Dedifferentiated amniotic fluid mesenchymal stem cell (primary cell): ENCODE data around the gene ETV7.
"Not testable (repeated sequence)": the region's sequence is repeated elsewhere in the genome, so short reads cannot be mapped to it uniquely, and the experiment has no call there.

Source experiments
- DNase-seq: peaks from one replicate; pipeline ENCODE4 v3.0.0-alpha.2; 2016; ENCODE audit errors: extremely low spot score

The ETV7 gene

GRCh38 chr6:36364061-36364635 lies 23.3 kb downstream of the ETV7 start:
- DNase-seq: not testable (repeated sequence)

GRCh38 chr6:36363371-36363752 lies 24.1 kb downstream of the ETV7 start:
- not testable (repeated sequence) for DNase-seq

DNA sequence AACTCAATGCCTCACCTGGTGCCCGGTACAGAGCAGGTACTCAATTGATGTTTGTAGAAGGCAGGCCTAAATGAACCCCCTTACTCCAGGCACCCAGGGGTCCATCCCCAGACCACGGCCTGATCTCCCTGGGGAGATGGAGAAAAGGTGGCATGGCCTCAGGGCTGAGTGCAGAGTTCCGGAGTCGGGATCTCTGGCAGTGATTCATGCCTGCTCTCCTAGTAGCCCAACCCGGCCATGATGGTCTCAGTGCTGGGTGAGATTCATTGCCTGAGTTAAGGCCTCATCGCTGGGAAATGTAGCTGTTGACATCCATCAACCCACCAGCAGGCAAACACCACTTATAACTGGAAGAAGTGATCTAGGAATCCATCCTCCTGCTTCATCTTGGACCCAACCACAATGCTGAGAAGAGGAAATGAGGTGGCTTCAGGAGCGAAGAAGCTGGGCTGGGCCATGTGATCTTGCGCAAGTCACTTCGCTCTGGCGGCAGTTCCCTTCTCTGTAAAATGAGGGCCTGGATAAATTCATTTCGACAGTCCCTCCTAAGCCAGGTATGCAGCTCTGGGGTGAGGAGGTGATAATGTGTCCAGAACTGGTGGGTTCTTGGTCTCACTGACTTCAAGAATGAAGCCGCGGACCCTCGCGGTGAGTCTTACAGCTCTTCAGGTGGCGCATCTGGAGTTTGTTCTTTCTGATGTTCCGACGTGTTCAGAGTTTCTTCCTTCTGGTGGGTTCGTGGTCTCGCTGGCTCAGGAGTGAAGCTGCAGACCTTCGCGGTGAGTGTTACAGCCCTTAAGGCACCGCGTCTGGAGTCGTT lies 24.7 kb downstream of the ETV7 start:
- no peak for DNase-seq

GRCh38 chr6:36361071-36361470 lies 26.4 kb downstream of the ETV7 start:
- DNase-seq: no peak

GRCh38 chr6:36360241-36361054 lies 27.0 kb downstream of the ETV7 start:
- DNase-seq: peak; percentile 88

- DNase-seq: no peak
Observed at GRCh38 chr6:36358226-36358915, 29.1 kb downstream of the ETV7 start.

DNA sequence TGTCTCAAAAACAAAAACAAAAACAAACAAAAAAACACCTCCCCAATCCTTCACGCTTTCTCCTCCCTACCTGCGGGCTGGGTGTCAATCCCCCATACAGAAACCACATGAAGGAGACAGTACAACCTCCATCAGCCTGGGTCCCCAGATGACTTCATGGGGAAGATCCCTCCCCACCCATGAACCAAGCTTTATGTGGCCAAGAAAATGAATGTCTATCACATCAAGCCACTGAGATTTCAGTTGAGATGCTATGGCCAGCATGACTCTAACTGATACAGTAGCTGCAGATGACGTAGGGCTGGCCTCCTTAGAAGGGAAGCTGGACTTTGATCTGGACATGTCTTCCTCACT lies 29.6 kb downstream of the ETV7 start:
- DNase-seq: no peak

- DNase-seq: no peak
Observed at GRCh38 chr6:36355819-36356218, 31.6 kb downstream of the ETV7 start.

- DNase-seq: no peak
Observed at GRCh38 chr6:36353411-36353915, 34.0 kb downstream of the ETV7 start.

DNA sequence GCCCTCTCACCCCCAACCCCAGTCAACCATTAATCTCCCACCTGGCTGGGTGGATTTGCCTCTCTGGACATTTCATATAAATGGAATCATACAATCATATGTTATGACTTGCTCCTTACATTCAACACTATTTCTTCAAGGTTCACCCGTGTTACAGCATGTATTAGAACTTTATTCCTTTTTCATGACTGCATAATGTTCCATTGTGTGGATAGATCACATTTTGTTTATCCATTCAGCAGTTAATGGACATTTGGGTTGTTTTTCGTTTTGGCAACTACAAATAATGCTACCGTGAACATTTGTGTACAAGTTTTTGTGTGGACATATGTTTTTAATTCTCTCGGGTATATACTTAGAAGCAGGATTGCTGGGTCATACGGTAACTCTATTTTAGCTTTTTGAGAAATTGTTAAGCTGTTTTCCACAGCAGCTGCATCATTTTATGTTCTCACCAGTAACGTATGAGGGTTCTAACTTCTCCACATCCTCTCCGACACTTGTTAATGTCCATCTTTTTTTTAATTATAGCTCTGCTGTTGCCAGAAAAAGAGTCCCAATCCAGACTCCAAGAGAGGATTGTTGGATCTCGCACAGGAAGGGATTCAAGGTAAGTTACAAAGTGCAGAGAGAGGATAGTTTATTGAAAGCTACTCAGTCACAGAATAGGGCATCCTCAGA lies 34.9 kb downstream of the ETV7 start:
- no peak for DNase-seq

GRCh38 chr6:36350681-36351571 lies 36.5 kb downstream of the ETV7 start:
- DNase-seq: no peak

DNA sequence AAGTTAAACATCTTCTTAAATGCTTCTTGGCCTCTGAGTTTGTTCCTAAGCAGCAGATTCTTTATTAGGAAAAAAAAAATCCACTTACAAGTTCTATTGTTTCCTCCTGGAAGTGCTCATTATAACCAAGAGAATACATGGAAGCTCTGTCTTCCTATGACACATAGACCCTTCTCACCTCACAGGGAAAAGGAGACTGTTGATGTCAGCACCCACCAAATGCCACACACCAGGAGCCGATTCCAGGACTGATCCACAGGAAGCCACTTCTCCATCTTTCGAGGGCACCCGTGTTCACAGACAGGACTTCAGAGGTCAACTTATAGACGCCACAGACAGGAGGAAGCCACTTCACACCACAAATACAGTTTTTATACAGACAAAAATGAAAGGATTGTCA lies 37.4 kb downstream of the ETV7 start:
- DNase-seq: no peak

DNA sequence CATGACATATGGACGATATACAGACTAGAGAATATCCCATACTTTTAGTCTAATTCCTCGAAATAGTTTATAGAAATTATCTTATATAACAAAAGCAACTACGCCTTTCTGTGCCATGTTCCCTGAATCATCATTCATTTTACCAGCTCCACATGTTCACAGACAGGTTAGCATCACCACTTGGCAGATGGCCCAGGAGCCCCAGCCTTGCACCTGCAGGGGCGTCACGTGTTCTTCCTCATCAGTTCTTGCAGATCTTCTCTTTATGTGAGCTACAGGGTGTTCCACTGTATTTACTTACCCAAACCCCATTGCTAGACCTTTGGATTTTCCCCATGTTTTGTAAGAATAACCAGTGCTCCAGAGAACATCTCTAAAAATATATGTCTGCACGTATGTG lies 38.2 kb downstream of the ETV7 start:
- DNase-seq: no peak

DNA sequence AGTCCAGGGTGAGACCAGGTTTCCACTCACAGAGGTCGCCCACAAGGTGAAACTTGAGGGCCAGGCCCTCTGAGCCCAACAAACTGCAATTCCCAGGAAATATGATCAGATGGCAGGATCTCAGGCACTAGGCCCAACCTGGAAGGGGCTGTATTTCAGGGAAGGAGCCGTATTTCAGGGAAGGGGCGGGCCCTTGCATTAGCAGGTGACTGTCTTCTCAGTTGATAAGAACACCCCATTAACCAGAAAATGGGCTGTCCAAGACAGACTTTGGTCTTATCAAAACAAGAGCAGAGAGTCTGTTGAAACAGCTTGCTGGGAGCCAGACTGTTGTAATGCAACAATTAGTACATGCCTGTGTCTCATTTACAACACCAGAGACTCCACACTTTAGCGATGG lies 39.8 kb downstream of the ETV7 start:
- no peak for DNase-seq

- DNase-seq: no peak
Observed at GRCh38 chr6:36346486-36347273, 40.8 kb downstream of the ETV7 start.

DNA sequence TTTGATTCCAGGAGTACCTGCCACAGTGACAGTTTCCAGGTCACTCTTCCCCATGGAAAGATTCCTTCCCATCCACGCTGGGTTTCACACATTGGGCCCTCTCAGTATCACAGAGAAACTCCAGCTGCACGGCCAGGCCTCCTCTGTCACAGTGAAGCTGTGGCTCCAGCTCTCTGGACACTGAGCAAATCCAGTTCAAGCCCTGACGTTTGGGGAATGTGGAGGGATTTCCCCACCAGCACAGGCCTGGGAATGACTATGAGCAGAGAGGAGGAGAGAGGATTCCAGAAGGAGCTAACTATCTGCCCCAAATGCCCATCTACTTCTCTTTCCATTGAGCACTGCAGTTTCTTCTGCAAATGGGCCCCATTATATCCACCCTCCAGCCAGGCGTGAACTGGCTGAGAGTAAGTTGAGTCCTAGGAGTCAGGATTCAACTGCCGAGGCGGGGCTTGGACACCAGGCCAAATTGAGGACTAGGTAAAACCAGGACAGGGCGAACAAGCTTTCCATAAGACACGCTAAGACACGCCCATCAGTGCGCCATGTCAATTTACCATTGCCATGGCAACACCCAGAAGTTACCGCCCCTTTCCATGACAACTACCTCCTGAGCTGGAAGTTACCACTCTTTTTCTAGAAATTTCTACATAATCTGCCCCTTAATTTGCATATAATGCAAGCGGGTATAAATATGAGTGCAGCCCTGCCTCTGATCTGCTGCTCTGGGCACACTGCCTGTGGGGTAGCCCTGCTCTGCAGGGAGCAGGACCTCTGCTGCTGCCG lies 41.6 kb downstream of the ETV7 start:
- DNase-seq: no peak

GRCh38 chr6:36343109-36343680 lies 44.3 kb downstream of the ETV7 start:
- no peak for DNase-seq
